Gastrocnemius medialis (tissue), 4 donors: ENCODE results near the gene NAA60.
"Not testable (repeated sequence)": the region's sequence is repeated elsewhere in the genome, so short reads cannot be mapped to it uniquely, and the experiment has no call there.

Experiments used
- POLR2A ChIP-seq, 2 donors: fragments of 450-650 bp; IDR thresholded peaks; one replicate each; pipeline ENCODE4 v1.6.1; 2017; ENCODE audit warnings: antibody characterized with exemption in 2 of 2, mild to moderate bottlenecking in 2 of 2, moderate library complexity in 2 of 2
- TF ChIP-seq, protein P1 (sequence below), 5 experiments: fragments of 450-650 bp in 3 of 5; fragments of 200-600 bp in 2 of 5; sonication (generic) in 2 of 5; IDR thresholded peaks in 4 of 5; conservative IDR thresholded peaks in 1 of 5; 1 replicate in 4 of 5; 2 replicates in 1 of 5; pipeline ENCODE4 v1.5.1; 2016 to 2019; ENCODE audit warnings: antibody characterized with exemption in 5 of 5, mild to moderate bottlenecking in 3 of 5, moderate library complexity in 3 of 5

GRCh38 chr16:3501412-3501761, 57.9 kb downstream of the NAA60 start:
- TF ChIP-seq, protein P1, sequence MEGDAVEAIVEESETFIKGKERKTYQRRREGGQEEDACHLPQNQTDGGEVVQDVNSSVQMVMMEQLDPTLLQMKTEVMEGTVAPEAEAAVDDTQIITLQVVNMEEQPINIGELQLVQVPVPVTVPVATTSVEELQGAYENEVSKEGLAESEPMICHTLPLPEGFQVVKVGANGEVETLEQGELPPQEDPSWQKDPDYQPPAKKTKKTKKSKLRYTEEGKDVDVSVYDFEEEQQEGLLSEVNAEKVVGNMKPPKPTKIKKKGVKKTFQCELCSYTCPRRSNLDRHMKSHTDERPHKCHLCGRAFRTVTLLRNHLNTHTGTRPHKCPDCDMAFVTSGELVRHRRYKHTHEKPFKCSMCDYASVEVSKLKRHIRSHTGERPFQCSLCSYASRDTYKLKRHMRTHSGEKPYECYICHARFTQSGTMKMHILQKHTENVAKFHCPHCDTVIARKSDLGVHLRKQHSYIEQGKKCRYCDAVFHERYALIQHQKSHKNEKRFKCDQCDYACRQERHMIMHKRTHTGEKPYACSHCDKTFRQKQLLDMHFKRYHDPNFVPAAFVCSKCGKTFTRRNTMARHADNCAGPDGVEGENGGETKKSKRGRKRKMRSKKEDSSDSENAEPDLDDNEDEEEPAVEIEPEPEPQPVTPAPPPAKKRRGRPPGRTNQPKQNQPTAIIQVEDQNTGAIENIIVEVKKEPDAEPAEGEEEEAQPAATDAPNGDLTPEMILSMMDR (IDR thresholded peaks at IDR 0.05 in 4 of 5, conservative IDR thresholded peaks at IDR 0.05 in 1 of 5), result not testable (repeated sequence)
- not testable (repeated sequence) for TF ChIP-seq POLR2A (IDR thresholded peaks at IDR 0.05)
